KMS-11 (cell line): ENCODE measurements around the gene TULP4.
A peak's percentile ranks its signal among the peaks of the same experiment; 100 is the strongest.

Source experiments
- H2AFZ ChIP-seq: fragments of 200-600 bp; sonication (generic); 2 replicates; pipeline ENCODE4 v1.6.1; 2016; ENCODE audit warnings: antibody characterized with exemption, mixed run types, low read depth
- H3K27ac ChIP-seq: fragments of 200-600 bp; sonication (generic); 2 replicates; pipeline ENCODE4 v1.6.1; 2016; ENCODE audit warnings: mild to moderate bottlenecking, mixed run types
- H3K27me3 ChIP-seq: fragments of 200-600 bp; sonication (generic); 2 replicates; pipeline ENCODE4 v1.6.1; 2017; ENCODE audit warnings: mild to moderate bottlenecking, low read depth, mixed run types, moderate library complexity; ENCODE audit not compliant: insufficient read depth
- H3K36me3 ChIP-seq: fragments of 200-600 bp; sonication (generic); 2 replicates; pipeline ENCODE4 v1.6.1; 2017; ENCODE audit warnings: mild to moderate bottlenecking, mixed run types; ENCODE audit not compliant: insufficient read depth
- H3K4me1 ChIP-seq: fragments of 200-600 bp; sonication (generic); 2 replicates; pipeline ENCODE4 v1.6.1; 2016; ENCODE audit warnings: mild to moderate bottlenecking, low read depth, mixed run types; ENCODE audit not compliant: poor library complexity, severe bottlenecking
- H3K4me2 ChIP-seq: fragments of 200-600 bp; sonication (generic); 2 replicates; pipeline ENCODE4 v1.7.0; 2016; ENCODE audit warnings: mild to moderate bottlenecking, mixed run types
- H3K4me3 ChIP-seq: fragments of 200-600 bp; sonication (generic); IDR thresholded peaks from 2 replicates; pipeline ENCODE4 v1.6.1; 2017; ENCODE audit warnings: low read depth, low read length, mixed read lengths; ENCODE audit not compliant: insufficient read depth
- H3K79me2 ChIP-seq: fragments of 200-600 bp; sonication (generic); 2 replicates; pipeline ENCODE4 v1.6.1; 2016; ENCODE audit warnings: low read depth, mixed run types; ENCODE audit not compliant: insufficient read depth
- H3K9ac ChIP-seq: fragments of 200-600 bp; sonication (generic); 2 replicates; pipeline ENCODE4 v1.6.1; 2016; ENCODE audit warnings: mild to moderate bottlenecking, mixed run types
- H4K20me1 ChIP-seq: fragments of 200-600 bp; sonication (generic); 2 replicates; pipeline ENCODE4 v1.6.1; 2016; ENCODE audit warnings: mild to moderate bottlenecking, mixed run types; ENCODE audit not compliant: insufficient read depth
- CTCF ChIP-seq: fragments of 200-600 bp; sonication (generic); conservative IDR thresholded peaks from 2 replicates; pipeline ENCODE4 v1.6.1; 2017; ENCODE audit warnings: low read depth, mild to moderate bottlenecking, antibody characterized with exemption, low read length, moderate library complexity, mixed read lengths

Gene TULP4

GRCh38 chr6:158560836-158561320, 248.6 kb downstream of the TULP4 start:
- Histone ChIP-seq H3K4me1 (peaks cover 14% of the 10 kb centered on the region), H3K4me2 (peak overlapping the region; percentile 91), H3K4me3 (no peak overlapping the region), H3K9ac (peak overlapping the region; percentile 95), H4K20me1 (no peaks in the 10 kb centered on the region), H3K79me2 (peaks cover 30% of the 10 kb centered on the region), H3K36me3 (no peaks in the 10 kb centered on the region), H2AFZ (peak overlapping the region; percentile 99), H3K27ac (peak overlapping the region; percentile 75), H3K27me3 (peaks cover 5% of the 10 kb centered on the region; the same call in 1 of the 2 replicates)
- TF ChIP-seq CTCF: no peak
